ENCODE data around the gene MPP2.

- TF ChIP-seq POLR2A (IDR thresholded peaks at IDR 0.05; ENCODE audit: low read depth, low read length) (no peak), POLR2AphosphoS5 (IDR thresholded peaks at IDR 0.05; ENCODE audit: low read depth, low read length) (no peak)
Measured at GRCh38 chr17:43877031-43877430, 30.3 kb downstream of the MPP2 start.
